ENCODE data around the gene CD5L. TPM values are rescaled to one million over a fixed set of nuclear protein-coding genes. Genes with fewer than 3 reads are reported as not detected.

The CD5L gene
- not detected in 2 replicates for total RNA-seq (ENCODE audit: low replicate concordance)

DNA sequence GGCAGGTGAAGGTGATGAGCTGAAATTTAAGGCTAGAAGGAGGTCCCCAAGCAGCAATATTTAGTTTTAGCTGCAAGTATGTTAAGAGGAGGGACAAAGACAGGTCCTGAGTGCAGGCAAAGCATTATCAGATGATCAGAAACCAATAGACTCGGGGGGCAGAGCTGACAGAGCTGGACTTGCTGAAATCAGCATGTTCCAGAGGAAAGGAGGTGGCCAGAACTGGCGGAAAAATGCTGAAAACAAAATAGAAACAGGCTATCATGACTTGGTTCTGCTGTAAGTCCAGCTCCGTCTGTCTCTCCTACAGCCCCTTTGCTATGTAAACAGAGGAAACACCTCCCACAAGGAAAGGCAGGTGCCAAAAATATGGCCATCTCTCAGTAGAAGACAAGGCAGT, at the start of gene CD5L:
TSS of gene CD5L (minus strand) at position 101 of the 400 bp plus-strand sequence. CDS start 107 bp downstream, outside the sequence.

GRCh38 chr1:157819896-157820295, 21.7 kb downstream of the CD5L start, which contains the start of gene FCRL1:
TSS of gene FCRL1 (minus strand) at chr1:157820120. CDS start at chr1:157820037, 83 bp downstream.

Other genes with a start within 250 kb of the CD5L start
- not detected in 2 replicates for gene FCRL4, start 243.7 kb downstream of the CD5L start, total RNA-seq (ENCODE audit: low replicate concordance)
- not detected in 2 replicates for gene FCRL3, start 141.0 kb downstream of the CD5L start, total RNA-seq (ENCODE audit: low replicate concordance)
- gene FCRL2, start 64.7 kb downstream of the CD5L start, total RNA-seq (ENCODE audit: low replicate concordance): not detected in 2 replicates
- gene FCRL1, start 21.7 kb downstream of the CD5L start, total RNA-seq (ENCODE audit: low replicate concordance): 0.35 TPM in 1 of 2 replicates, not detected in the other
- 66.8 and 123 TPM in 2 replicates for gene KIRREL1, start 151.8 kb upstream of the CD5L start, total RNA-seq (ENCODE audit: low replicate concordance)